ENCODE results near the gene NFATC3. TPM values are rescaled to one million over a fixed set of nuclear protein-coding genes. Genes with fewer than 3 reads are reported as not detected.

Gene NFATC3
- polyA plus RNA-seq, 3 donors = 14.3 to 21.8 (median 15.8) TPM

GRCh38 chr16:68257906-68258800, 173.0 kb downstream of the NFATC3 start:
- Histone ChIP-seq H3K4me3 (replicated peaks in 1 of 3; ENCODE audit: low read depth in 2 of 3, low read length in 3 of 3) (peak overlapping the region in 1 of 3 experiments; percentile 41), H3K36me3 (replicated peaks in 1 of 2; ENCODE audit: control insufficient read depth in 1 of 2, insufficient read depth in 2 of 2, low read length in 2 of 2) (peaks cover 45 to 61% of the 10 kb centered on the region in 2 donors), H3K27ac (ENCODE audit: low read depth in 1 of 2, low read length in 2 of 2) (peak overlapping the region; percentile 71 to 81), H3K4me2 (replicated peaks; ENCODE audit: extremely low read depth, low read length, poor library complexity, severe bottlenecking) (peak overlapping the region; percentile 60), H2AFZ (ENCODE audit: insufficient read depth, low read depth, low read length, poor library complexity, severe bottlenecking) (peak overlapping the region; percentile 67), H3K79me2 (ENCODE audit: insufficient read depth, low read length) (peaks cover under 1% of the 10 kb centered on the region), H3K9me3 (replicated peaks in 1 of 2; ENCODE audit: control insufficient read depth in 1 of 2, insufficient read depth in 1 of 2, low read length in 2 of 2) (no peaks in the 10 kb centered on the region), H3K27me3 (ENCODE audit: control insufficient read depth in 2 of 2, insufficient read depth in 2 of 2, low read length in 2 of 2) (no peaks in the 10 kb centered on the region), H4K20me1 (ENCODE audit: insufficient read depth, low read length) (peaks cover 21% of the 10 kb centered on the region), H3K9ac (ENCODE audit: insufficient read depth, low read length, poor library complexity, severe bottlenecking) (peak overlapping the region; percentile 49), H3K4me1 (ENCODE audit: control insufficient read depth in 1 of 2, insufficient read depth in 2 of 2, low read length in 2 of 2) (peaks cover 22 to 23% of the 10 kb centered on the region in 2 donors)
- H3K9me3 Mint-ChIP-seq = no peaks in the 10 kb centered on the region
- peaks cover 28% of the 10 kb centered on the region for H3K4me1 Mint-ChIP-seq
- 16% methylated on average over 10 of the region's 13 CpGs for WGBS (ENCODE audit: insufficient coverage)
- intact Hi-C loops (cut with micrococcal nuclease) = no loop called here
- H3K36me3 Mint-ChIP-seq = peaks cover 44 to 66% of the 10 kb centered on the region in 2 donors
- TF ChIP-seq CTCF (IDR thresholded peaks at IDR 0.05) = no peak
- H3K27me3 Mint-ChIP-seq (ENCODE audit: low read depth in 3 of 3) = peaks cover 0 to 3% (median 0%) of the 10 kb centered on the region in 3 donors
- peak overlapping the region; percentile 72 to 96 (median 93) for H3K27ac Mint-ChIP-seq
- peak overlapping the region; percentile 50 to 83 for H3K4me3 Mint-ChIP-seq
- DNase-seq = peak; percentile 42 to 57 (median 47)

- Histone ChIP-seq H3K4me3 (replicated peaks in 1 of 3; ENCODE audit: low read depth in 2 of 3, low read length in 3 of 3) (no peak overlapping the region), H3K27me3 (ENCODE audit: control insufficient read depth in 2 of 2, insufficient read depth in 2 of 2, low read length in 2 of 2) (no peaks in the 10 kb centered on the region), H3K4me2 (replicated peaks; ENCODE audit: extremely low read depth, low read length, poor library complexity, severe bottlenecking) (no peak overlapping the region), H3K9me3 (replicated peaks in 1 of 2; ENCODE audit: control insufficient read depth in 1 of 2, insufficient read depth in 1 of 2, low read length in 2 of 2) (no peaks in the 10 kb centered on the region), H4K20me1 (ENCODE audit: insufficient read depth, low read length) (peaks cover 17% of the 10 kb centered on the region), H2AFZ (ENCODE audit: insufficient read depth, low read depth, low read length, poor library complexity, severe bottlenecking) (no peak overlapping the region), H3K36me3 (replicated peaks in 1 of 2; ENCODE audit: control insufficient read depth in 1 of 2, insufficient read depth in 2 of 2, low read length in 2 of 2) (peaks cover 36 to 51% of the 10 kb centered on the region in 2 donors), H3K4me1 (ENCODE audit: control insufficient read depth in 1 of 2, insufficient read depth in 2 of 2, low read length in 2 of 2) (peaks cover 30 to 33% of the 10 kb centered on the region in 2 donors), H3K27ac (ENCODE audit: low read depth in 1 of 2, low read length in 2 of 2) (no peak overlapping the region), H3K79me2 (ENCODE audit: insufficient read depth, low read length) (peaks cover 10% of the 10 kb centered on the region), H3K9ac (ENCODE audit: insufficient read depth, low read length, poor library complexity, severe bottlenecking) (no peak overlapping the region)
- WGBS (ENCODE audit: insufficient coverage) = 90% methylated on average over 23 of the region's 27 CpGs
- H3K27ac Mint-ChIP-seq = peak overlapping the region in 2 of 7 donors; percentile 72 to 75
- H3K4me3 Mint-ChIP-seq = no peak overlapping the region
- H3K4me1 Mint-ChIP-seq = peaks cover 36% of the 10 kb centered on the region
- TF ChIP-seq CTCF (IDR thresholded peaks at IDR 0.05) = no peak
- intact Hi-C loops (cut with micrococcal nuclease) = no loop called here
- peaks cover 0 to 3% (median 0%) of the 10 kb centered on the region in 3 donors for H3K27me3 Mint-ChIP-seq (ENCODE audit: low read depth in 3 of 3)
- H3K36me3 Mint-ChIP-seq = peaks cover 35 to 56% of the 10 kb centered on the region in 2 donors
- no peak for DNase-seq
- H3K9me3 Mint-ChIP-seq = no peaks in the 10 kb centered on the region
Observed at GRCh38 chr16:68259007-68259825, 174.0 kb downstream of the NFATC3 start.

Measured in CD14-positive monocyte (primary cell).